Esophagus squamous epithelium (tissue), 5 donors: Measurements from ENCODE around the gene KIAA1217. TPM values are rescaled to one million over a fixed set of nuclear protein-coding genes. Genes with fewer than 3 reads are reported as not detected.
A peak's percentile ranks its signal among the peaks of the same experiment; 100 is the strongest.

Experiments
- DNase-seq: peaks from one replicate; lab custom pipeline; 2025; lab: John Stamatoyannopoulos, UW
- H3K27ac ChIP-seq, 4 donors: fragments of 200-600 bp; sonication (generic); one replicate each; pipeline ENCODE4 v1.5.1; 2016 to 2019; ENCODE audit warnings: mild to moderate bottlenecking in 1 of 4
- H3K27me3 ChIP-seq, 4 donors: fragments of 200-600 bp; sonication (generic); 1 replicate in 3 of 4; 2 replicates in 1 of 4; pipeline versions ENCODE4 v1.5.1 to v1.6.0; 2017 to 2021; ENCODE audit warnings: antibody characterized with exemption in 1 of 4
- H3K36me3 ChIP-seq, 3 donors: fragments of 200-600 bp; sonication (generic); one replicate each; pipeline ENCODE4 v1.5.1; 2016 to 2019
- H3K4me1 ChIP-seq, 3 donors: fragments of 200-600 bp; sonication (generic); one replicate each; pipeline ENCODE4 v1.5.1; 2017 to 2019
- H3K4me3 ChIP-seq, 4 donors: fragments of 200-600 bp; sonication (generic); 1 replicate in 3 of 4; 2 replicates in 1 of 4; pipeline ENCODE4 v1.5.1; 2016 to 2019; ENCODE audit warnings: mild to moderate bottlenecking in 2 of 4, moderate library complexity in 1 of 4
- H3K9me3 ChIP-seq, 3 donors: fragments of 200-600 bp; sonication (generic); one replicate each; pipeline ENCODE4 v1.5.1; 2016 to 2019
- CTCF ChIP-seq, 6 experiments: fragments of 450-650 bp in 4 of 6; fragments of 200-600 bp in 2 of 6; sonication (generic) in 2 of 6; IDR thresholded peaks; one replicate each; pipeline ENCODE4 v1.5.1; 2016 to 2019; ENCODE audit warnings: antibody characterized with exemption in 6 of 6, mild to moderate bottlenecking in 4 of 6, moderate library complexity in 4 of 6
- POLR2A ChIP-seq, 4 donors: fragments of 450-650 bp; IDR thresholded peaks; one replicate each; pipeline ENCODE4 v1.6.1; 2017; ENCODE audit warnings: antibody characterized with exemption in 4 of 4, mild to moderate bottlenecking in 4 of 4, moderate library complexity in 3 of 4
- WGBS, 2 donors: methylation state at CpG; one replicate each; pipeline ENCODE4 v1.1.5; 2018; 5-methylcytosine and 5-hydroxymethylcytosine counted together
- intact Hi-C: fragments of 100-400 bp; cut with DNase I; formaldehyde crosslinking; loops from one replicate; pipeline ENCODE4 v1.15.0; 2022
- total RNA-seq, 4 donors: library from RNA; depleted of rRNA; stranded (reverse); fragments of >200 nt; gene quantifications; one replicate each; pipeline ENCODE4 v1.1.0, GENCODE V29; 2016
- donor health status: DM: yes; HTN: yes; CAD: no.

KIAA1217 gene
- total RNA-seq, 4 donors from 2014 or later: 56.2 to 67.6 (median 66.2) TPM

GRCh38 chr10:24307116-24307515 is 98.2 kb downstream of the KIAA1217 start:
- no peak for TF ChIP-seq CTCF (IDR thresholded peaks at IDR 0.05)
- TF ChIP-seq POLR2A (IDR thresholded peaks at IDR 0.05): no peak
- Histone ChIP-seq H3K9me3 (no peaks in the 10 kb centered on the region), H3K36me3 (peaks cover 0 to 22% (median 0%) of the 10 kb centered on the region in 3 donors), H3K27ac (no peak overlapping the region), H3K4me3 (no peak overlapping the region), H3K4me1 (peaks cover 0 to 55% (median 5%) of the 10 kb centered on the region in 3 donors), H3K27me3 (no peaks in the 10 kb centered on the region)
- no peak for DNase-seq
- intact Hi-C loops: no loop called here
- 38 to 55% methylated on average over 4 of the region's 4 CpGs for WGBS, 2 donors

GRCh38 chr10:24307696-24308485 is 99.0 kb downstream of the KIAA1217 start:
- Histone ChIP-seq H3K4me1 (peaks cover 0 to 50% (median 5%) of the 10 kb centered on the region in 3 donors), H3K27me3 (no peaks in the 10 kb centered on the region), H3K36me3 (peaks cover 0 to 22% (median 0%) of the 10 kb centered on the region in 3 donors), H3K27ac (no peak overlapping the region), H3K9me3 (no peaks in the 10 kb centered on the region), H3K4me3 (no peak overlapping the region)
- intact Hi-C loops: no loop called here
- no peak for TF ChIP-seq POLR2A (IDR thresholded peaks at IDR 0.05)
- TF ChIP-seq CTCF (IDR thresholded peaks at IDR 0.05): no peak
- WGBS, 2 donors: 57 to 59% methylated on average over 11 of the region's 11 CpGs
- DNase-seq: no peak

- DNase-seq: no peak
- Histone ChIP-seq H3K27me3 (no peaks in the 10 kb centered on the region), H3K4me3 (no peak overlapping the region), H3K9me3 (no peaks in the 10 kb centered on the region), H3K27ac (peak overlapping the region in 1 of 4 donors; percentile 5), H3K4me1 (peaks cover 0 to 48% (median 5%) of the 10 kb centered on the region in 3 donors), H3K36me3 (peaks cover 0 to 33% (median 0%) of the 10 kb centered on the region in 3 donors)
- intact Hi-C loops: no loop called here
- whole genome bisulfite sequencing, 2 donors: 41 to 49% methylated on average over 5 of the region's 5 CpGs
- TF ChIP-seq CTCF (IDR thresholded peaks at IDR 0.05): no peak
- no peak for TF ChIP-seq POLR2A (IDR thresholded peaks at IDR 0.05)
Measured at GRCh38 chr10:24310104-24310503, 101.2 kb downstream of the KIAA1217 start.

- H3K27me3 ChIP-seq: no peaks in the 10 kb centered on the region
- intact Hi-C loops: no loop called here
- H3K36me3 ChIP-seq: peaks cover 0 to 47% (median 0%) of the 10 kb centered on the region in 3 donors
- WGBS, 2 donors: 55 to 68% methylated on average over 2 to 4 of the region's 6 CpGs
- no peaks in the 10 kb centered on the region for H3K9me3 ChIP-seq
- DNase-seq: no peak
- TF ChIP-seq POLR2A (IDR thresholded peaks at IDR 0.05): no peak
- no peak for TF ChIP-seq CTCF (IDR thresholded peaks at IDR 0.05)
- no peak overlapping the region for H3K27ac ChIP-seq
- H3K4me3 ChIP-seq: no peak overlapping the region
- peaks cover 0 to 30% (median 5%) of the 10 kb centered on the region in 3 donors for H3K4me1 ChIP-seq
Measured at GRCh38 chr10:24311888-24312287, 103.0 kb downstream of the KIAA1217 start.

- H3K4me1 ChIP-seq: peaks cover 0 to 16% (median 0%) of the 10 kb centered on the region in 3 donors
- H3K4me3 ChIP-seq: no peak overlapping the region
- intact Hi-C loops: no loop called here
- WGBS, 2 donors: 90 to 92% methylated on average over 10 of the region's 10 CpGs
- TF ChIP-seq POLR2A (IDR thresholded peaks at IDR 0.05) (no peak), CTCF (IDR thresholded peaks at IDR 0.05) (no peak)
- H3K36me3 ChIP-seq: peaks cover 0 to 52% (median 0%) of the 10 kb centered on the region in 3 donors
- DNase-seq: no peak
- H3K27ac ChIP-seq: no peak overlapping the region
- no peaks in the 10 kb centered on the region for H3K9me3 ChIP-seq
- H3K27me3 ChIP-seq: no peaks in the 10 kb centered on the region
Measured at GRCh38 chr10:24313283-24313682, 104.3 kb downstream of the KIAA1217 start.
